ENCODE measurements around the gene SIRT2.

Gene SIRT2

GRCh38 chr19:38930776-38931520 is 31.5 kb upstream of the SIRT2 start, which contains the start of gene MRPS12:
MRPS12 (plus strand) TSS chr19:38930944; CDS start chr19:38931295, 351 bp downstream.
- peak within 1 kb of the TSS; percentile 70 for H3K4me3 ChIP-seq (ENCODE audit: low read depth, low read length)
- no peaks in the 10 kb centered on the region for H3K9me3 ChIP-seq (ENCODE audit: control insufficient read depth, insufficient read depth, low read depth, low read length)
- H3K27ac ChIP-seq (ENCODE audit: extremely low read depth, low read depth, low read length): peak within 1 kb of the TSS; percentile 81
- ChIA-PET POLR2A (interaction anchor here (0.6 to 2.5 kb wide), 36 partner anchors 10 to 1025 kb away, joined by 3 to 34 read pairs (median 5); partner anchors contain the start of genes ACTN4, CCER2, ECH1 and EIF3K), CTCF (interaction anchor here (0.5 to 5.3 kb wide), 94 partner anchors 9 to 1710 kb away, joined by 3 to 63 read pairs (median 4); partner anchors contain the start of genes ACTN4, CAPN12, CCER2 and ECH1)
- H3K36me3 ChIP-seq (ENCODE audit: control insufficient read depth in 2 of 2, insufficient read depth in 1 of 2, low read length in 2 of 2): peaks cover 32 to 58% of the 10 kb centered on the region in 2 experiments
- H3K4me1 ChIP-seq (ENCODE audit: control insufficient read depth, insufficient read depth, low read length): peaks cover 10% of the 10 kb centered on the region; the same call in 1 of the 2 replicates
- TF ChIP-seq ZNF433 (tag by site-specific recombination; IDR thresholded peaks at IDR 0.05; ENCODE audit: low read depth) (no peak), ZNF501 (tag by site-specific recombination; IDR thresholded peaks at IDR 0.05) (peak; percentile 71), ZNF132 (tag by site-specific recombination; IDR thresholded peaks at IDR 0.05; ENCODE audit: borderline replicate concordance) (no peak), ZNF174 (tag by site-specific recombination; IDR thresholded peaks at IDR 0.05) (no peak), BCL6B (tag by site-specific recombination; IDR thresholded peaks at IDR 0.05) (no peak), OSR2 (tag by site-specific recombination; IDR thresholded peaks at IDR 0.05) (no peak), ZNF221 (tag by site-specific recombination; IDR thresholded peaks at IDR 0.05; ENCODE audit: borderline replicate concordance) (no peak), ZNF549 (tag by site-specific recombination; IDR thresholded peaks at IDR 0.05) (no peak), ZNF324 (tag by site-specific recombination; IDR thresholded peaks at IDR 0.05) (0 out of 2 replicates have a peak, but pooled peaks have one; percentile 42), PRDM2 (tag by site-specific recombination; IDR thresholded peaks at IDR 0.05; ENCODE audit: borderline replicate concordance) (no peak), ZNF350 (tag by site-specific recombination; IDR thresholded peaks at IDR 0.05) (no peak), ZNF239 (tag by site-specific recombination; IDR thresholded peaks at IDR 0.05) (no peak), MEIS1 (CRISPR knock-in tag; IDR thresholded peaks at IDR 0.05; ENCODE audit: borderline replicate concordance) (no peak), ZNF398 (tag by site-specific recombination; IDR thresholded peaks at IDR 0.05) (peak; percentile 40; the same call in 1 of the 2 replicates), ZBTB1 (tag by site-specific recombination; IDR thresholded peaks at IDR 0.05) (no peak), ZNF449 (tag by site-specific recombination; IDR thresholded peaks at IDR 0.05) (no peak), MZF1 (tag by site-specific recombination; IDR thresholded peaks at IDR 0.05; ENCODE audit: borderline replicate concordance) (no peak), ZNF645 (tag by site-specific recombination; IDR thresholded peaks at IDR 0.05) (no peak), INSM2 (tag by site-specific recombination; IDR thresholded peaks at IDR 0.05) (peak; percentile 42; the same call in 1 of the 2 replicates), SCRT2 (tag by site-specific recombination; IDR thresholded peaks at IDR 0.05) (no peak), ZNF214 (tag by site-specific recombination; IDR thresholded peaks at IDR 0.05; ENCODE audit: borderline replicate concordance) (no peak), SCRT1 (tag by site-specific recombination; IDR thresholded peaks at IDR 0.05; ENCODE audit: borderline replicate concordance) (peak; percentile 92), ZNF623 (tag by site-specific recombination; IDR thresholded peaks at IDR 0.05) (no peak)
